Activated CD4-positive, alpha-beta T cell treated with anti-CD3 and anti-CD28 coated beads for 48 hours (primary cell): ENCODE measurements around the gene FOXP1.

ENCODE experiments used
- DNase-seq: peaks from one replicate; pipeline ENCODE4 v3.0.0-alpha.2; 2020

FOXP1 gene

DNA sequence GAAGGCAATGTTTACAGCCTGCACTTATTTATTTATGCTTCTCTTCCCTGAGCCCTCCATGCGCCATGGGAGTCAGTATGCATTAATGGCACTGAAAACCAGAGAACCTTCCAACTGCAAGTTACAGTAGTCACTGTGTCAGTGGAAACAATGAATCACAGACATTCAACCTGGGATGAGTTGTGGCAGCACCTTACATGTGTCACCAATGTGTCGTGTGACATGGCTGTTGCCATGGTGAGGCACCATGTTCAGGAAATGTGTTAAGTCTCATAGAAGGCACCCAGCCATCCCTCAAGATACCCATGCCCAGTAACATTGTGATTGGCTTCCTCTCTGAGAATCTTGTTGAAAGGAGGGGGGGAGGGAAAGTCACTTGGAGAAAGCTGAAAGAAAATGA is 105.0 kb downstream of the FOXP1 start:
- DNase-seq = peak; percentile 82

DNA sequence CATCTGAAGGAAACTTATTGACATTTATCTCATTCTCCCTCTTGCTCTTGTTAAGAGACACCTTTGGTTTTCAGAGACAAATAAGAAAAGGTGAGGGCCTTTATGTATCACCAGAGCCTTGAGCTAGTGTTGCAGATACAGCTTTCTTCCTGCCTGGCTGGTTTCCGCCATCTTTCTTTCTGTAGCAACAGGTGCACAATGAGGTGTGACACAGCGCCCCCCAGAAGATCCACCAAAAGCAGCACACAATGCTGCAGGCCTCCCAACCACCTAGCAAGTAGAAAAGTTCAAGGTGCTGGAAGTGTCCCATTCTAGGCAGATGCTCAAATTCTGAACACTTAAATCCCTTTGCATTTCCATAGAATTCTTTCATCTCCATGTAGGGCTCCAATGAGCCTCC is 106.6 kb downstream of the FOXP1 start:
- DNase-seq = no peak

DNA sequence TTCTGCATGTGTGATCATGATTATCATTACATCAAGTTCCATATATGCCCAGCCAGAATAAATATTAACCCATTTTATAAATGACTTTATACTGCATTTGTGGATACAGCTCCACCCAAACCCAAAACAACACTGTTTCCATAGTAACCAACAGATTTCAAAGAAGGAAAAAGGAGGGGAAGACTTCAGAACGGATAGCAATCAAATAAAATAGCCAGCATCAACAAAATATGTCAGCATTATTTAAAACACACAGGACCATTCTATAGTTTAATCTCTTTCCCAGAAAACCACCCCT is 114.4 kb downstream of the FOXP1 start:
- DNase-seq = no peak

DNA sequence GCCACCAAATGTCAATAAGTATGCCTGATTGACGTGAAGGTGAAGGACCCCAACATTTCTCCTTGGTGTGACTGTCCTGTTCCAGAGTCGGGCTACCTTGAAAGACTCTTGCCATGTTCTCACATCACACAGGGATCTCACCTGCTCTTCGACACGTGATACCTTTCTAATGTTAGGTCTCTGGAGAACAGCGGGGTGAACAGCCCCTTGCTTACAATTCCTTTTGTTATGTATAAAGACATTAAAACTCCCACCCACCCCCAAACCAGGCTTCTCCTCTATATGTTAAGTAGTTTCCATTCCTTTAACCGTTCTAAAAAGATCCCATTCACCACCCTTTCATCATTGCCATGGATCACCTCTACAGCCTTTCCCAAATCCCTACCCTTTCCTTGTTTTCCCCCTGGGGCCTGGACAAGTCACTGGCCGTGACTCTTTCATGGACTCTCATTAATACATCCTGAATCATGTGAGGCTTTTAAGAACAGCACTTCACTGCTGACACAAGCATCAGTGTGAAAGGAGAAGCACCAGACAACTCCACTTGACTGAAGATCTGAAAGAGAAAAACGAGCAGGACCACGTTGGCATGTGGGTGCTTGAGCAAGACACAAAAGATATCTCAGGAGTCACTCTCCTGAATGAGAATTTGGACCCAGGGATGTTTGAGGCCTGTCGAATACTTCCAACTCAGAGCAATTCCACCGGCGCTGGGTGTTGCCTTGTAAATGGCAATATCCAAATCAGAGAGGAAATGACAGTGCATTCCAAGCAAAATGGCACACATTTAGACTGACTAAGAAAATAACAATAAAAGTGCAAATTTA is 115.0 kb downstream of the FOXP1 start:
- DNase-seq = no peak

DNA sequence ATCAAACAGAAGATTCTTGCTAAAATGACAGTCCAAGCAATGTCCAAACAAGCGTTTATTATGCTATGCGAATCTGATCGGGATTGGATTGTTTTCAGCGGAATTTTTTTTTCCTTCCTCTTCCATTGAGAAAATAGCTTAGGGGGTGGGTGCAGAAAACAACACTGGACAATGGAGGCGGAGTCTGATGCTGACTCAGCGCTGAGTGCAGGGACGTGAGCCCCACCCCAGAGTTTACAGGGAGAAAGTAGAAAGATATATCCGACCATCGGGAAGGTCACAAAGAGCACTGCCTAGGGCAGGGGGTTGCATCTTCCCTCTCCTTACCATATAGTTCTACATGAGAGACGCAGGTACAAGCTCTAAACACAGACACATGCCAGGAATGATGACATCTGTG is 117.0 kb downstream of the FOXP1 start:
- no peak for DNase-seq

DNA sequence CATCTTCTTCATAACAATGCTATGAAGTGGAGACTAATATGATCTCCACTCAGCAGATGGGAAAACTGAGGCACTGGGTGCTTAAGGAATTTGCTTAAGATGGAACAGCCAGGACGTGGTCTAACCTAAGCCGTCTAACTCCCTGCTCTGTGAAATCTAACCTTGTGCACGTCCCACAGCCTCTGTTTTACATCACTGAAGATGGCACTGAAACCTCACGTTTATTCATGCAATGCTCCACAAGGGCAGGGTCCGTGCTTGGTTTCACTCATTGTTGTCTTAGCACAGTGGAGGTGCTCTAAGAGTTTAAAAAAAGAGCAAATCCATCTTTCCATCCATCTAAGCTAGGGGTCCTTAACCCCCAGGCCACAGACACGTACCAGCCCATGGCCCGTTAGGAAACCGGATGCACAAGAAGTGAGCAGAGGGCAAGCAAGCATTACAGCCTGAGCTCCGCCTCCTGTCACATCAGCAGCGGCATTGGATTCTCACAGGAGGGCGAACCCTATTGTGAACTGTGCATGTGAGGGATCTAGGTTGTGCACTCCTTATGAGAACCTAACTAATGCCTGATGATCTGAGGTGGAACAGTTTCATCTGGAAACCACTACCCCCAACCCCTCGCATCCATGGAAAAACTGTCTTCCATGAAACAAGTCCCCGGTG is 118.0 kb downstream of the FOXP1 start:
- no peak for DNase-seq

DNA sequence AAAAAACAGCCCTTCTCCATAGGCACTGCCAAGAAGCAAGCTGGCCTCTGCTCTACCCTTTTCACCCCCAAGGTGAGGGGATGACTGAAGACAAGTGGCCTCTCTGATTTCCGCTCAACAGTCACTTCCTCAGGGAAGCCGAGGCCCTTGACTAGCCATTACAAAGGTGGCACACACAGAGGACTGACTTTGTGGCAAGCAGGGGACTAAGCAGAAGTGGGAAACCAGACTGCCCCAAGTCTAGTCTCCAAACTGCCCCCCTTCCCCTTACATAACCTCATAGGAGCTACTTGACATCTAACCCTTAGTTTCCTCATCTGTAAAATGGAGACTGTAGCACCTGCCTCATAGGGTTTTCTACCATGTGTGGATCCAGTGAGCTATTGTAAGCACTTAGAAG is 118.9 kb downstream of the FOXP1 start:
- no peak for DNase-seq

DNA sequence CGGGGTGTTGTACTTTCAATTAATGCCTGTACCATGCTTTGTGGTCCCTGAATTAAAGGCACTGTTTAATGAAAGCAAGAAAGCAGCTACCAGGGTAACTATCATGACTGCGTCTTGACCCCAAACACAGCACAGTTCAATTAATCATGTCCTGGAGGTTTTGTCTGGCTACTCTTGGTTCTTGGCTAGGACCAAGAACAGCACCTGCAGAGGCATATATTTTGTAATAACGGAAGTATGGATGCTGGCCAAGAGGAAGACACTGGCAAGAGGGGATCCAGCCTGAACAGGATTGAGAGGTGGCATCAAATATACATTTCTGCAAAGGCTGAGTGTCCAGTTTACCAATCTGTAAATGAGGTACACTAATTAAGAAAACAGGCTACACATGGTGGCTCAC is 119.9 kb downstream of the FOXP1 start:
- no peak for DNase-seq

DNA sequence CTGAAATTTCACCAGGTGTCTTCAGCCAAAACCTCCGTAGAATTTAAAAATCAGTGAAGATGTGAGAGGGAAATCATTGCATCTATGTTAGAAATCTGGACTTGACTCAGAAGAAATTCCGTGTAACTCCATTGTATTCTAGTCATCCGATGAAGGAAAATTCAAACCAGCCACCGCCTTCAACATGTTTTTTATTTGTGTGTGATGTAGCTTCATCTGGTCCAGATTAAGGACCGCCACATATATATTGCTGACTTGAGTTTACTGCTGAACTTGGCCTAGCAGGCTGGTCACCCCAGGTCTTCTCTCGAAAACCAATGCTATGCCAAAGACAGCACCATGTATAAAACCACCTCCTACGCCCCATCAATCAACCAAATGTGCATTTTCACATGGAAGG is 120.9 kb downstream of the FOXP1 start:
- no peak for DNase-seq

DNA sequence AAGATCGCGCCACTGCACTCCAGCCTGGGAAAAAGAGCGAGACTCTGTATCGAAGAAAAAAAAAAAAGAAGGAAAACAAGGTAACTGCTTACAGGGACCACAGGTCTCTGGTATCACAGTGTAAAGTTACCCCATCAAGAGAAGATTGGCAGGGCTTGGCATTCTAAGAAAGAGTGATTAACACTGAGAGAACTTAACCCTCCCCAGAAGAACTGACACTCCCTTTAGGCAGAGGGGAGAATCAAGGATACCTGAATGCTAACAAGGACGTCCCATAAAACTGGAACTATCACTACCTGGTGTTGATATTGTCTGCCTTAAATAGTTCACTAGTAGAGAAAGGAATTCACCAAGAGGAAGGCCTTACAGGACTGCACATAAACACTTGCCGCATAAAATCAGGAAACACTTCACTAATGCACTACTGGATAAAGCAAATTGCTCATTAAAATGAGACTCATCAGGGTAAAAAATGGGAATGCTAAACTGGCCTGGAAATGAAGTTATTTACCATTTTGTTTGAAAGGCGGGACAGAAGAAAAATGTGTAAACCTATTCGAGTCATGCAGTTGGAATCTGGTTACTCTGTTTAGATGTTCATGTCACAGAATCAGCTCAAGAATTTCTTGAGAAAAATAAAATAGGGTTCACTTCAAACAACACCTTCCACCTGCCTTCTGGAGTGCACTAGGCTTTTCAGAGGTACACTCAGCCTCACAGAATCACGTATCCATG is 121.6 kb downstream of the FOXP1 start:
- no peak for DNase-seq

DNA sequence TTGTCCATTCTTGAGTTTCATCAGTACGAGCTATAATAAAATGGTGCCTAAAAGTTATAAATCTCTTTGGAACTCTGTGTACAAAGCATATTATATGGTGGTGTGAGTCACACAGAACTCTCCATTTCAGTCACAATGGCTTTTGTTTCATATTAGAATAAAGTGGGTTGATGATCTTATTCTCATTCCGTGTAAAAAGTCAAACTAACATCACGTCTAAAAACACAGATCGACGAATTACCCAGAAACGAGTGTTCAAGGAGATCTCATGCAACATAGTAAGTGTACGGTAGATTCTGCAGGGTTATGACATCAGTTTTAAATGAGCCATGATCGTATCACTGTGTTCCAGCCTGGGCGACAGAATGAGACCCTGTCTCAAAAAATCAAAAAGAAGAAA is 122.4 kb downstream of the FOXP1 start:
- DNase-seq = peak; percentile 41

DNA sequence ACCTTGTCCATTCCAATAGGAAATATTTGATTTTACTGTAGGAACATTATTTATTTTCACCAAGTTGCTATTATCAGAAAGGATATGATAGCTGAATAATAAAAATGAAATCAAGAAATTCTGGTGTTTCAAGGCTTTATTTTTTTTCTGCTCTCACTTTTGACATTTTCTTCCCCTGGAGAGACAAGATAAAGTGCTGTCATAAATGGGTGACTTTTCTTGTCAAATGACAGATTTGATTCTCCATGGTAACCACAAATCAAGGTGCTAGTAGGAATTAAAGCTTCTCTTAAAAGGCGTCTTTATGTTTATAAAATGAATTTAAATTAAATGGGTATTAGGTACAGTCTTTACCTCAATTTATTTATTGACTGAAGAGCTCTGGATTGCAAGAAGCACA is 124.6 kb downstream of the FOXP1 start:
- DNase-seq = no peak

DNA sequence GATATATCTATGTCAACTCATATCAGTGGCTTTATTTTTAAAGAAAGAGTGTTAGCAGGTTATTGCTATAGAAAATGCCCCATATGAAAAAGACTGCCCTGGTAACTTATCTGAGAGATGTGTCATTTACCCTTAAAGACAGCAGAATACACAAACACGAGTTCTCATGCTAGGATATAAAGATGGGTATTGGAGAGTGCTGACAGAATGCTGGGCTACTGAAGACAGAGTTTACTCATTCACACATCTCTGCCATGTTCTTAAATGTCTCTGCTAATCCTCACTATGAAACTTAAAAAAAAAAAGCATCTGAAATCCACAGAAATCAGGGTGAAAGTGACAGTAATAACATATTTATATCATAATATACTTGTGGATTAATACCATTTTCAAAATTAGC is 126.7 kb downstream of the FOXP1 start:
- no peak for DNase-seq

DNA sequence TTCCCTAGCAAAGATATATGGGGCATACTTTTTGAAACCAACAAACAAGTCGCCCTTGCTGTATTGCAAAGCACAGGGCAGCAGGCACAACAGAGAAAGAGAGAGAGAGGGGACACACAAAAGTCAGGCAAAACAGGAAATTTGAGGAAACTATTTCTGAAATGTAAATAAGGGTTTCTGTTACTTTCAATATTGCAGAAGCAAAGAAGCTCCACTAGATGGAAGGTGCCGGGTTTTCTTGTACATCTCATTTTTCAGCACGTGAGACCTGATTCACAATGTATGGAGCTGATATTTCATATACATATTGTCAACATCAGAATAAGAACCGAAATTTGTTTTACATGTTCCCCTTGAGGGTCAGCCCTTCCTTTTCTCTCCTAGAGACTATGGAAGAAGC is 127.4 kb downstream of the FOXP1 start:
- DNase-seq = no peak

DNA sequence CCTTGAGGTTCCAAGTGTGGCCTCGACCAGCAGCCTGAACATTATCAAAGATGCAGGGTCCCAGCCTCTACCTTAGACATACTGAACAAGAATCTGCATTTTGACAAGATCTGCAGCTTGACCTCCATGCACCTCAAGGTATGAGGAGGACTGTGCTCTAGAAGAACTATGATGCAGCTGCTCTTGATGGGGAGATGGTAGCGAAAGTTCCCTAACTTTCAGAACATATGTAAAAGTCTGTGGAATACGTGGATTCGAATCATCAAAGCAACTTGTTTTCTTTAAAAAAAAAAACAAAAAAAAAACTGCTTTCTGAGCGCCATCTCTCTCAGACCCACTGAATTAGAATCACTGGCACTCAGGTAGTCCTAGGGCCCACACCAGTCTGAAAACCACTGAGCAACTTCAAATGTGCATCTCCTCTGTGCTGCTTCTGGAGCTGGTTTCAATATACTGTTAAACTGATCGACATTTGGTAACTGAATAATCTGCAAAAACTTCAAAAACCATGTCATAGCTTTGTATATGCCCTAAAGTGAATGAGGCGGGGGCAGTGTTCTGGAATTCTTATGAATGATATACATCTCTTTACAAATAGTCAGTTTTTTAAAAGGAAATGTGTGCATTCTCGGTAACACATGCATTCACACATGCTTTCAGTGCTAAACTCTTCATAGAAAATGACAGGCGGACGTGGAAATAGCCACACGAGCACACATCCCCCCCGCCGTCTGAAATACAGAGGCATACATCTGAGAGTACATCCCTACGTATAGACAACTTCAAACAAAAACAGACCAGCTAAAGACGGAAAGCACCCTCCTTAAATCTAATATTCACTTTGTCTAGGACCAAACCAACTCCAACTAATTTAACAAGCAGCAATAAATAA is 128.8 kb downstream of the FOXP1 start:
- DNase-seq = no peak

DNA sequence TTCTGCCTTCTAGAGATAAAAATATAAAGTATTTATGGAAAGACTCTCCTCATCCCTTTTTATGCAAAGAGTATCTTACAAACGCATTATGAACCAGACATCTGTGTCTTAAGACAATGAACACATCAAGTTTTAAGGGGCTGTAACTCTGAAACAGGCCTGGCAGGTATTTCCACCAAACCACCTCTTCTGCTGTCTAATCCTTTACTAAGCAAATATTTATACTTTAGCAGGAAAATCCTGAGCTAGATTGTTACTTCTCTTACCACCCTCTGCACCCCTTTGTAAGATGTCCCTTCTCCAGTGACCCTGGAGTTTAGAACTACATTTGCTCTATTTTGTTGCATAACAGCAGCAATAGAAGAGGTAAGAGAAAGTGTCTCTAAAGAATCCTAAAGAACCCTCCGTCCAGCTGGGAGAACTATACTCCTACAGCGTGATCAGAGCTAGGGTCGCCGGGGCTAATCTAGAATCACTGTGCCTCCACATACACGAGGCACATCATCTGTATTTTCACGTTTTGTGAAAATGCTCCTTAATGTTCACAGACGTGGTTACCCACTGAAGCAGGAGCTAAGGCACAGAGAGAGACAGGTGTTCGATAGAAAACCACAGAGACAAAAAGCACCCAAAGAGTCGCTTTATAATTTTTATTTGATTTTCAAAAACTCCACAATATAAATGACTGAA is 129.6 kb downstream of the FOXP1 start:
- DNase-seq = no peak

DNA sequence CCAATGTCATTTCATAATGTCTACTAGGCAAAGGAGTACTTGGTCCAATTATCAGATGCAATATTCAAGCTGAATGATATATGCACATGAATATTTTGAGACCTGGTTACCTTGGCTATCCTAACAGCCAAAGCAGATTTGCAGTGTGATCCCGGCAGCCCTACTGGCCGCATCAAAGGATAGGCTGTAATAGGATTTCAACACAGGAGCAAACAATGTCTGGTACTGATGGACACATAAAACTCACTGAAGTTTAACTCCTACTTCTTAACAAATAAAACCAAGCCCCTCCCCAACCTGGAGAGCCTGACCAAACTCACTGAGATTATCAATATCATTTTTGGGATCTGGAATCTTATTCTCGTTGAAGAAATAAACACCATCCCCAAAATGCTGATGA is 130.2 kb downstream of the FOXP1 start:
- DNase-seq = no peak

DNA sequence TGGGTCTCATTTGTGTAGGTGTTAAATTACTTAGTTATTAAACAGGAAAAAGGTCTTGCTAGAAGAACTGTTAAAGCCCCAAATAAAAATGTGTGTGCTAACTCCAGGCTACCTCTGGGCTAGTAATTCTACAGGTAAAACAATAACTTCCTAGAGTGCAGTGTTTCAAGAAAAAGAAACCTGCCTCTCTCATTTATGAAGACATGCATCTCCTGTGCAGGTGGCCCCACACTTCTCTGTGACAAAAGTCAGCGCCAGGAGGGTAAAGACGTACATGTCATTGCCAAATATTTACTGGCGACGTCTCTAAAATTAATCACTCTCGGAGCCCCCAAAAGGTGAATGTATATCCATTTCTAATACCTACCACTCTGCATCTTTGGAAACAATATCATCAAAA is 131.7 kb downstream of the FOXP1 start:
- no peak for DNase-seq

DNA sequence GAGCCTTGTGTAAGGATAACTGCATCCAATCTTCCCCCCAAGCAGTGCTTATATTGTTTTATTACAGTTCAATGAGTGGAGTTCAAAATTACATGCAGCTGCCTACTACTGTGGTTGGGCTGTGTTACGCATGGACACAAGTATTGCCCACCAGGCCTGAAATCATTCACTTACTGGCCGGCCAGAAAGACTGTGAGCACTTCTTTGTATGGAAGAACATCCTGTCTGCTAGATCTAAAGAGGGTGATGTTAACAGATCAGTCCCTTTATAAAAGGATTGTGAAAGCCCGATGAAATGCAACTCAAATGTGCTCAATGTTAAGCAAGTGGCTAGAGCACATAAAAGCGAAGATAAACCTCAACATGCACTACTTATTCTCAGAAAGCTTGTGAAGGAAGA is 132.5 kb downstream of the FOXP1 start:
- no peak for DNase-seq

DNA sequence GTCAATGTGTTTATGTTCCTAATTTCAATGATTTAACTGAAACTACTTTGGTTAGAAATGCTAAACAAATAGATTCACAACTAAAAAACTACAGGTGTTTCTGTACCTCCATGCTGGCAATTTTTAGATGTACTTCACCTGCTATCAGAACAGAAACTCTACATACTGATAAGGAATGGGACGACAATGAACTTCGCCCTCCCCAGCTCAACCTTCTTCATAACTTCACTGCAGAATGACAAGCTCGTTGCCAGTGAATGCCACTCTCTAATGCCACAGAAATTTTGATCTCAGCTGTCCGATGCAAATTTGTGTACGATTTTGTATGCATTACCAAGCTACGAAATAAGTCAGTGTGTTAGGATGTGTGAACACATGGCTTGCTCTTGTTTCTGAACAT is 133.4 kb downstream of the FOXP1 start:
- DNase-seq = no peak

DNA sequence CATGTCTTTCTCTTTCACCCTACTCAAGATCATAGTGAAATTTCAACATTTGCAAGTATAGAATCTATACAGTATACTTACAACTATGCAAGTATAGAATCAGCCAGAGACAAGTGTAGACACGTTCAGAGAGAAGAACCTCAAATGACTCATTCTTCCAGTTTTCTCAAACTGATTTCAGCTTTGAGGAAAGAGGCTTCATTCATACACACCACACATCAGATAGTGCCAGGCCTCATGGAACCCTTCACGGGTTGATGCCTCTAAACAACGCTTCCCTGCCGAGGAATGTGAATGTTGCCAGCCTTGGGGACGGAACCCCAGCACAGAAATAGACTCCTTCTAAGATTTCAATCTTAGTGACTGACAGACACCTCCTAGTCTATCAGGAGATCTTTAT is 135.7 kb downstream of the FOXP1 start:
- DNase-seq = peak; percentile 33

DNA sequence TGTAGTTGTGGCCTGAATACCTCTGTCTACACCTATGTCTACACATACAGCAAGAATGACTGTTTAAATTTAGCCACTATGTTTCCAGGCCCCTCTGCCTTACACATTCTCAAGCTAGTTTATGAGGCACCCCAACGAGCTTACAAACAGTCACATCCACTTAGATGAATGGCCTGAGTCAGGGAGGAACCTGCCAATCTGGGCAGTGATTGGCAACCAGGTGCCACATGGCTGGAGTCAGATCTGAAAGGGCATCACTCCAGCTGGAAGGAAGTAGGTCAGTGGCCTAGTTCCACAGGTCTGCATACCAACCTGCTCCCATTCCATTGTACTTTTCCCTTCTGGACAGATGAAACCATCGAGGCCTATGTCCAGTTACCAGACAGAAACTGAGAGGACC is 136.3 kb downstream of the FOXP1 start:
- no peak for DNase-seq

DNA sequence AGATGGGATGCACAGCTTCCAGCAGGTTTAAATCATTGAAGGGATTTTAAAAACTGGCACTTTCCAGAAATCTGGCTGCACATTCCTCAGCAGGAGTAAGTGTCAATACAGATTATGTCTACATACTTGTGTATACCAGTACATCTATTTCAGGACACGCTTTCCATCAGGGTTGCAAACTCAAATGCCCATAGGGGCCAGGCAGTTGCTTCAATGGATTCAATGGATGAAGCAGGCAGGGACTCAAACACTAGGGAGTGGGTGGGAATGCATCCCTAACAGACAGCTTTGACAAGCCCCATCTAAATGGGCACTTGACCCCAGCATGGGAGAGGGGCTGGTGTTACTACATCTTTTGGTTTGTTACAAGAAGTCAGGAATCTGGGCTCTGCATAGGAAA is 136.8 kb downstream of the FOXP1 start:
- DNase-seq = no peak
